ENCODE results near the gene KDM4C. TPM values are rescaled to one million over a fixed set of nuclear protein-coding genes. Genes with fewer than 3 reads are reported as not detected.

The KDM4C gene
- total RNA-seq, 4 donors from 2014 or later: 25.2 to 41.1 (median 26.4) TPM

DNA sequence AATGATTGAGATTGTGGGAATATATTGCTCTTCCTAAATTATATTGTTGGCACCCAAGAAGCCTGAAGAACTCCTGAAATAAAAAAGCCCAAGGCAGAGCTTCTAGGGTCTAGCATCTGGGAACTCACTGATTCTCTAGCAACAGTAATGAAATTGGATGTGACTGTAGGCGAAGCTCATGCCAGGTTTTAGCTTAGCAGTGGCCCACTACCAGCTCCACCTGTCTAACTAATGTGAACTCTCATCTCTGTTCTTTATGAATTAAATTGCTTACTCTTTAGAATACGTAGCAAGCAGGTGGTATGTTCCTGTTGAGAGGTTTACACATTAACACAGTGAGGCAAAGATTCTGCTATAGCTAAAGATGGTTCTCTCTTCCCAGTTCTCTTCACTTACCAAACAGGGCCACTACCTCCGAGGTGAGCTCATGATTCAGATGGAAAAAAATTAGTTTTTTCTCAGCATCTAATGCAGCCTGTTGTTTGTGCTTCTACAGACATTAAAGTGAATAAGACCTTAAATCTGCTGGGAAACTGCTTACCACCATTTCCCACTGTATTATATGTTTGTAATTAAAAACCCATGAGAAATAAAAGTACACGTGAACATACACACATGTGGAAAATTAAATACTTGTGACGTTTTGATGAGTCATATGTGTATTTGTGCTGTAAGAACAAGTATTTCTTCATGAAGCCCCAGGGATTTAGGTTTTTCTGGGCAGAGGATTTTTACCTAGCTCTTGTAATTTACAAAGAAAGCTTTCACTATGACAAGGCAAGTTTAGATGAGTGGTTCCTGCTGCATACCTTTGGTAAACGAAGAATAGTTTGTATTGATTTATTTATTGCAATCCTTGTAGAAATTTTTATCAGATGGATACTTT is 360.1 kb downstream of the KDM4C start:
- no peak overlapping the region for H3K27ac ChIP-seq (replicated peaks in 1 of 4)
- WGBS: 74% methylated on average over 6 of the region's 6 CpGs
- peaks cover 0 to 5% (median 0%) of the 10 kb centered on the region in 4 donors for H3K36me3 ChIP-seq
- no peaks in the 10 kb centered on the region for H3K9me3 ChIP-seq
- TF ChIP-seq EP300 (IDR thresholded peaks at IDR 0.05) (no peak), POLR2AphosphoS5 (IDR thresholded peaks at IDR 0.05) (no peak), POLR2A (IDR thresholded peaks at IDR 0.05; ENCODE audit: low read depth) (no peak)
- TF ChIP-seq, protein P1, sequence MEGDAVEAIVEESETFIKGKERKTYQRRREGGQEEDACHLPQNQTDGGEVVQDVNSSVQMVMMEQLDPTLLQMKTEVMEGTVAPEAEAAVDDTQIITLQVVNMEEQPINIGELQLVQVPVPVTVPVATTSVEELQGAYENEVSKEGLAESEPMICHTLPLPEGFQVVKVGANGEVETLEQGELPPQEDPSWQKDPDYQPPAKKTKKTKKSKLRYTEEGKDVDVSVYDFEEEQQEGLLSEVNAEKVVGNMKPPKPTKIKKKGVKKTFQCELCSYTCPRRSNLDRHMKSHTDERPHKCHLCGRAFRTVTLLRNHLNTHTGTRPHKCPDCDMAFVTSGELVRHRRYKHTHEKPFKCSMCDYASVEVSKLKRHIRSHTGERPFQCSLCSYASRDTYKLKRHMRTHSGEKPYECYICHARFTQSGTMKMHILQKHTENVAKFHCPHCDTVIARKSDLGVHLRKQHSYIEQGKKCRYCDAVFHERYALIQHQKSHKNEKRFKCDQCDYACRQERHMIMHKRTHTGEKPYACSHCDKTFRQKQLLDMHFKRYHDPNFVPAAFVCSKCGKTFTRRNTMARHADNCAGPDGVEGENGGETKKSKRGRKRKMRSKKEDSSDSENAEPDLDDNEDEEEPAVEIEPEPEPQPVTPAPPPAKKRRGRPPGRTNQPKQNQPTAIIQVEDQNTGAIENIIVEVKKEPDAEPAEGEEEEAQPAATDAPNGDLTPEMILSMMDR (IDR thresholded peaks at IDR 0.05): no peak
- intact Hi-C loops (cut with DNase I): no loop called here
- H3K27me3 ChIP-seq: no peaks in the 10 kb centered on the region
- no peak overlapping the region for H3K4me3 ChIP-seq
- H3K4me1 ChIP-seq: no peaks in the 10 kb centered on the region
- no peak for DNase-seq (ENCODE audit: extremely low spot score)

GRCh38 chr9:7118633-7119032 is 360.9 kb downstream of the KDM4C start:
- no peaks in the 10 kb centered on the region for H3K9me3 ChIP-seq
- H3K4me1 ChIP-seq: no peaks in the 10 kb centered on the region
- DNase-seq (ENCODE audit: extremely low spot score): no peak
- 91% methylated on average over 6 of the region's 6 CpGs for WGBS
- H3K36me3 ChIP-seq: peaks cover 0 to 10% (median 0%) of the 10 kb centered on the region in 4 donors
- no peak overlapping the region for H3K4me3 ChIP-seq
- H3K27me3 ChIP-seq: no peaks in the 10 kb centered on the region
- intact Hi-C loops (cut with DNase I): no loop called here
- no peak overlapping the region for H3K27ac ChIP-seq (replicated peaks in 1 of 4)
- TF ChIP-seq, protein P1 (IDR thresholded peaks at IDR 0.05): no peak
- TF ChIP-seq POLR2AphosphoS5 (IDR thresholded peaks at IDR 0.05): no peak
- no peak for TF ChIP-seq POLR2A (IDR thresholded peaks at IDR 0.05; ENCODE audit: low read depth)
- TF ChIP-seq EP300 (IDR thresholded peaks at IDR 0.05): no peak

DNA sequence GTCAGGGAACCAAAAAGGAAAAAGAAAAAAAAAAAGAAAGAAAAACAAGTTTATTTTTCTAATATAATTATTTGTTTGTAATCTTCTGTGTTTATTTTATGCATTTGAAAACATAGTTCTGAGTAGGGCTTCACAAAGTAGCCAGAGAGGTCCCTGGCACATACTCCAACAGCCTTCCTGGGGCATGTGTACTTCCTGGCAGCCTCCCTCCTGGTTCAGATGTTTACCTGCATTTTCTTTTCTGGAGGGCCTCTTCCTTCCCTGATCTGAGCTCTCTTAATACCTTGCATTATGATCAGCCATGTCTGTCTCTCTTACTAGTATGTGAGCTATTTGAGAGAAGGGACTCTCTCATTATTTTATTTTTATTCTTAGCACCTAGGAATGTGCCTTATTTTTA is 361.8 kb downstream of the KDM4C start:
- no peak overlapping the region for H3K4me3 ChIP-seq
- TF ChIP-seq EP300 (IDR thresholded peaks at IDR 0.05) (no peak), POLR2AphosphoS5 (IDR thresholded peaks at IDR 0.05) (no peak), POLR2A (IDR thresholded peaks at IDR 0.05; ENCODE audit: low read depth) (no peak)
- TF ChIP-seq, protein P1 (IDR thresholded peaks at IDR 0.05): no peak
- intact Hi-C loops (cut with DNase I): no loop called here

DNA sequence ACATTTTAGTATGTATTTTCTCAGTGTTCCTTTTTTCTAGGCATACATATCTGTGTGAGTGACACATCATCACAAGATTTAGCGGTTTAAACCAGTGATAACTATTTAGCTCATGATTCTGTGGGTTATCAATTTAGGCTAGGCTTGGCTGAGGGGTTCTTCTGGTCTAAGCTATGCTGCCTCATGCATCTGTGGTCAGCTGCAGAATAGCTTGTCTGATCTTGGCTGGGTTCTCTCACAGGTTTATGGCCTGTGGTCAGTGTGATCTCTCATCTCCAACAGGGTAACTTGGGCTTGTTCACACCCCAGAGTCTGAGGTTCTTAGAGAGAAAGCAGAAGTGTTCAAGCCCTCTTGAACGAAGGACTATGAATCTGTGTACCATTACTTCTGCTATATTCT is 363.3 kb downstream of the KDM4C start:
- no peaks in the 10 kb centered on the region for H3K27me3 ChIP-seq
- no peaks in the 10 kb centered on the region for H3K9me3 ChIP-seq
- WGBS: 84% methylated on average over 2 of the region's 2 CpGs
- no peak overlapping the region for H3K4me3 ChIP-seq
- intact Hi-C loops (cut with DNase I): no loop called here
- no peak overlapping the region for H3K27ac ChIP-seq (replicated peaks in 1 of 4)
- no peak for TF ChIP-seq EP300 (IDR thresholded peaks at IDR 0.05)
- TF ChIP-seq, protein P1 (IDR thresholded peaks at IDR 0.05): no peak
- TF ChIP-seq POLR2AphosphoS5 (IDR thresholded peaks at IDR 0.05): no peak
- no peak for TF ChIP-seq POLR2A (IDR thresholded peaks at IDR 0.05; ENCODE audit: low read depth)
- H3K4me1 ChIP-seq: no peaks in the 10 kb centered on the region
- DNase-seq (ENCODE audit: extremely low spot score): no peak
- peaks cover 0 to 13% (median 0%) of the 10 kb centered on the region in 4 donors for H3K36me3 ChIP-seq

More for the DNA sequence above, 361.8 kb downstream of the KDM4C start:
- H3K4me1 ChIP-seq: no peaks in the 10 kb centered on the region
- H3K9me3 ChIP-seq: no peaks in the 10 kb centered on the region
- peaks cover 0 to 13% (median 0%) of the 10 kb centered on the region in 4 donors for H3K36me3 ChIP-seq
- no peak for DNase-seq (ENCODE audit: extremely low spot score)
- no peak overlapping the region for H3K27ac ChIP-seq (replicated peaks in 1 of 4)
- H3K27me3 ChIP-seq: no peaks in the 10 kb centered on the region
